ENCODE data around the gene CORIN.

The CORIN gene

GRCh38 chr4:47643845-47644244 lies 194.0 kb downstream of the CORIN start:
- DNase-seq (ENCODE audit: low read depth in 1 of 2, low spot score in 1 of 2) = no peak

GRCh38 chr4:47642985-47643760 lies 194.7 kb downstream of the CORIN start:
- no peak for DNase-seq (ENCODE audit: low read depth in 1 of 2, low spot score in 1 of 2)

DNA sequence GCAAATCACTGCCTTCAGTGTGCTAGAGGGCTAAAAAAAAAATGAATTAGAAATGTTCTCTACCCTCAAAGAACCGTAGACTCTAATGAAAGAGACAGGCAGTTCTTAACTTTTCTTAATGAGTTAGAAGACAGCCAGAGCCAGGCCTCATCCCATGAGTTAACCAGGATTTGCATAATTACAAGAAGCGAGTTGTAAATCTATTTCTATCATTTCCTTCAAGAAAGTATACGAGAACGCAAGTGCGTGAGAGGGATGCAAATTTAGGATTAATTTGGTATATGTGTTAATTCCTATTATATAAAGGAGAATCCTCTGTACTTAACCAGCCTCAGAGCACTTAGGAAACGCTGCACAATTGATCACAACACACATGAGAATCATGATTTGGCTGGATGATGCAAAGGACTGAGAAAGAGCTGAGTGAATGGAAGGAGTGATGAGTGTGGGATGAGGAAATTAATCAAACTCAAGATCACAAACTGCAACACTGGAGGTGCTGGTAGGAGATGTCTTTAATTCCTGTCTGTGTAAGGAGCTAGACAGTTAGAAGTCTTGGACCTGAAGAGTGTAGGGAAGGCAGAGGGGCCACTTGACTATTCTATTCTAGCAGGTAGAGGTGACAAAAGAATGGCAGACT lies 195.6 kb downstream of the CORIN start:
- no peak for DNase-seq (ENCODE audit: low read depth in 1 of 2, low spot score in 1 of 2)

DNA sequence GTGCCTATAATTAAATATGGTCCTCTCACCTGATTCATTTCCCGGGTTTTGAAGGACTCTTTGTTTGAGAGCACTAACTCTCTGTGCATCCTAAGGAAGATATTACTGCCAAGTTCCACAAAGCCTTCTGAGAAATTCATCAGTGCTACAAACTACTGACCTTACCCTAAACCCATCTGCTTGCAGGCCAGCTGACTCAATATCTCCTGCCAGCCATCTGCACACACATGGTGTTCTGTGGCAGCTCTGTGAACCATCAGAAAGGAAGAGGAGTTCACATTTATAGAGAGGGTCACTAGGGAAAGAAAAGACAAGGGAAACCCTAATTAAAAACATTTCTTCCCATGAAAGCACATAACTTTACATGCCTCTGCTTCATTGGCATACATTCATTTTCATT lies 196.1 kb downstream of the CORIN start:
- no peak for DNase-seq (ENCODE audit: low read depth in 1 of 2, low spot score in 1 of 2)

GRCh38 chr4:47640911-47641310 lies 197.0 kb downstream of the CORIN start:
- no peak for DNase-seq (ENCODE audit: low read depth in 1 of 2, low spot score in 1 of 2)

GRCh38 chr4:47639531-47639930 lies 198.3 kb downstream of the CORIN start:
- no peak for DNase-seq (ENCODE audit: low read depth in 1 of 2, low spot score in 1 of 2)

- DNase-seq (ENCODE audit: low read depth in 1 of 2, low spot score in 1 of 2) = no peak
Observed at GRCh38 chr4:47631161-47631560, 206.7 kb downstream of the CORIN start.

DNA sequence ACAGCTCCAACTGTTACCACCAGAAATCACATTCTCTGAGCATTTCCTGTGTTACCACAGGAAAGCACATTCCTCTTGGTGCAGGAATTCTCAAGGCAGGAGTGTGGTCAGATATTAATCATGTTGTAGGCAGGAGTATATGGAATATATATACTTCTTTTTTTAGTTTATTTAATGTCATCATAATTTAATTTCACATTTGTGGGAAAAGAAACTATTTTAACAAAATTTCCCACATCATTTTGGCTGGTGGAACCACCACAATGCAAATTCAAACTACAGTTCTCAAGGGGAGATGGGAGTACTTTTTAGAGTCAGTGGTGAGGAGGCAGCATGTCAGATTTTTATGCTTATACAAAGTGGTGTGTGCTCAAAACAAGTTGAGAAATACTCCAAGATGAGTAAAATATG lies 213.8 kb downstream of the CORIN start:
- DNase-seq (ENCODE audit: low read depth in 1 of 2, low spot score in 1 of 2) = no peak

DNA sequence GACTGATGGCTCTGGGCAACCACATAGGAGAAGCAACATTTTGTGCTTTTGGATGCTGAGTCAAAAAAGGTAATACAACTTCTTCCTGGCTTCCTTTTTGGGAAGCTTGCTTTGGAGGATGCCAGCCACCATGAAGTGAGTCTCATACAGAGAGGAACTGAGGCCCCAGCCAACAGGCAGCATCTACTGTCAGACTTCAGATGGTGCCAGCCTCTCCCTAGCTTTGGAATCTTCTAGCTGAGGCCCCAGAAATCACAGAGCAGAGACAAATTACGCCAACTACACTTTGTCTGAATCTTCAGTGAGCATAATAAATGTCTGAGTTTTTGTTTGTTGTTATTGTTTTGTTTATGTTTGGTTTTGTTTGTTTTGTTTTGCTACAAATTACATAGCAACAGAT lies 216.7 kb downstream of the CORIN start:
- DNase-seq (ENCODE audit: low read depth in 1 of 2, low spot score in 1 of 2) = no peak

- DNase-seq (ENCODE audit: low read depth in 1 of 2, low spot score in 1 of 2) = no peak
Observed at GRCh38 chr4:47619691-47620090, 218.2 kb downstream of the CORIN start.

DNA sequence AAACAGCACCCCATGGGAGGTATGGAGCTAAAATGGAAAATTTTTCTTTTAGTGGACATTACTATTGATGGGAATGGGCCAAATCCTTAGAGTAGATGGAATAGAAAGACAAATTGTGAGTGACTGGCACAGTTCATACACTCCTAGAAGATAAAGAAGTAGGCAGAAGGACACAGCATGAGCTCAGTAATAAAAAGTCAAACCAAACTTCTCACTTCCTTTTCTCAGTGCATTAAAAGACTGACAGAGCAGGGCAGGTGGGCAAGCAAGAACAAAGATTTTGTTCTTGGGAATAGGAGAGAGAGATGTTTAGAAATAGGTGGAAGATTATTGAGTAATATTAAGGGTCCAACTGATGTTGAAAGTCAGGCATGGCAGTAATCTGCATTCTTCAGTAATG lies 220.3 kb downstream of the CORIN start:
- no peak for DNase-seq (ENCODE audit: low read depth in 1 of 2, low spot score in 1 of 2)

DNA sequence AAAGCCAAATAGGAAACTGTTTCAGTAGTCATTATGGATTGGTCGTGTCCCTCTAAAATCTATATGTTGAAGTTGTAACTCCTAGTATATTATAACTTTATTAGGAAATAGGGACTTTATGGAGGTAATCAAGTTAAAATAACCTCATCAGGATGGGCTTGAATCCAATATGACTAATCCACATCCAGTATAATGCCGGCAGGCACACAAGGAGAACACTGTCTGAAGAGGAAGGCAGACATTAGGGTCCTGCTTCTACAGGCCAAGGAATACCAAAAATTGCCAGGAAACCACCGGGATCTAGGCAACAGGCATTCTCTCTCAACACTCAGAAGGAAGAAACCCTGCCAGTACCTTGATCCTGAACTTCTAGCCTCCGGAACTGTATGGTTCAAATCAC lies 222.5 kb downstream of the CORIN start:
- DNase-seq (ENCODE audit: low read depth in 1 of 2, low spot score in 1 of 2) = no peak

- no peak for DNase-seq (ENCODE audit: low read depth in 1 of 2, low spot score in 1 of 2)
Observed at GRCh38 chr4:47612116-47613023, 225.5 kb downstream of the CORIN start.

DNA sequence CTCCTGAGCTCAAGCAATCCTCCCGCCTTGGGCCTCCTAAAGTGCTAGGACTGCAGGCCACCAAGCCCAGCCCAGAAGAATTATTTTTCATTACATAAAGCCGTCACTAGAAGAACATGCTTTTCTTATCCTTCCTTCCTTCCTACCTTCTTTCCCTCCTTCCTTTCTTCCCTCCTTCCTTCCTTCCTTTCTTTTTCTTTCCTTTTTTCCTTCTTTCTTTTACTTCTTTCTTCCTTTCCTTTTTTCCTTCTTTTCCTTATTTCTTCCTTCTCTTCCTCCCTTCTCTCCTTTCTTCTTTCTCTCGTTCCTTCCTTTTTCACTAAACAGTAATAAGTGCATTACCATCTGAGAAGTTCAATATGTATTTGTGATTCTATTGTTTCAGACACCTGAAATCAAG lies 231.4 kb downstream of the CORIN start:
- no peak for DNase-seq (ENCODE audit: low read depth in 1 of 2, low spot score in 1 of 2)

GRCh38 chr4:47598896-47599295 lies 239.0 kb downstream of the CORIN start:
- DNase-seq (ENCODE audit: low read depth in 1 of 2, low spot score in 1 of 2) = no peak

- no peak for DNase-seq (ENCODE audit: low read depth in 1 of 2, low spot score in 1 of 2)
Observed at GRCh38 chr4:47598320-47598719, 239.5 kb downstream of the CORIN start.

GRCh38 chr4:47597696-47598095 lies 240.2 kb downstream of the CORIN start:
- no peak for DNase-seq (ENCODE audit: low read depth in 1 of 2, low spot score in 1 of 2)

DNA sequence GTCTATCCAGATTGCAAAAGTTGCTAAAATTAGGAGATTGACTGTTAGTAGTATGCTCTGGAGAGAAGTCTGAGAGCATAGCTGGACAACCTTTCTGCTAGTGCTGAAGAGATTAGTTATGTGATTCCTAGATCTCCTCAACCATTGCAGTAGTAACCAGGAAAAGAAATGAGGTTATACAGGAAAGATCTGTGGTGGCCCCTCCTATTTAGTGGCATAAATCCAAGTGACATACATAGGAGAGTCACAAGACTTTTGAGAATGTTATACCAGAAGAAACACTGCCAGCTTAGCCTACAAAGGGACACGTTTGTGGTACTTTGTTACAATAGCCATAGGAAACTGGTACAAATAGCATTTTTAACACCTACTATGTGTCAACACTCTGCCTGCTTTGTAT lies 247.5 kb downstream of the CORIN start:
- no peak for DNase-seq (ENCODE audit: low read depth in 1 of 2, low spot score in 1 of 2)

DNA sequence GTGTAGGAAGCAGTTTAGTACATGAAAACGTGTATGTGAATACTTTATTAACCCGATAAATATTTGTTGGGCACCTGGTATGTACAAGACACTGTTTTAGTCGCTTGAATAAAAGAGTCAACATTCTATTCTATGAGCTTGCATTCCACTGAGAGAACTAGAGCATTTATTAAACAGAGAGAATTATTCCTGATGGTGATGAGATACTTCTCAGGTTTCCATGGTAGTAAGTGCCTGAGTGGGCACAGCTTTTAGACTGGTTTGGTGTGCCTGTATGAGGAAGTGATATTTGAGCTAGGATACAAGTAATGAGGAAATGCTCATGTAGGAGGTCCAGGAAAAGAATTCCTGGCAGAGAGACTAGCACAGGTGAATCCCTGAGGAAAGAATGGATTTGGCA lies 258.6 kb downstream of the CORIN start:
- DNase-seq (ENCODE audit: low read depth in 1 of 2, low spot score in 1 of 2) = no peak

DNA sequence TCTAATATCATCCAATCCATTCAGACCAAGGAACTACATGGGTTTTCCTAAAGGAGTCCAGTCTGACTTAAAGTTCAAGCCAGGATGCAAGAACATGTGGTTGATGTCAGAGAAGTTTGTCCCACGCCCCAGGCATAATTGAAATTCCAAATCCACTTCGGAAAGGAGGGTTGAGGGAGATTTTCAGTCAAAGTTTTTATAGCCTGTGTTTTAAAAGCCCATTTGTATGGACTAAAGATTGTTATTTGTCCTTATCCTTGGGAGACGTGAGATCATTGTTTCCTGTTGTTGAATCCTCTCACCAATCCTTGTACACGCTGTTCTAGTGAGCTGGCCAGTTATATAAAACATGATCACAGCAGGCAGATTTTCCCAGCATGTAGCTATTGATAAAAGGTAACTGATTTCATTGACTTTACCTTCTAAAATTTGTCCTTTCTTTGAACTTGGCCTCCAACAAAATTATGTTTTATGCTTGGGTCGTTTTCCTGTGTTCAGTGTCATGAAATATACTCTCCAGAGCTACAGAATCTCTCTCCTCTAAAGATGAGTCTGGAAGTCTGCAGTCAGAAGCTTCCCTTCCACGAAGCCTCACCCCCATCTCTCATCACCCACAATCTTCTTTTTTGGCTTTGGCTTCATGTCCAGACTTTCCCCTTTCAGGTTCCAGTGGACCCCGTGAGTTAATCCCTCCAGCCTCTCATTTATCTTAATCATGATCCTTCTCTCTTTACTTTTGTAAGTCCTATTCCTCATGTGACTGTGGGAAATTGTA lies 259.9 kb downstream of the CORIN start:
- no peak for DNase-seq (ENCODE audit: low read depth in 1 of 2, low spot score in 1 of 2)

DNA sequence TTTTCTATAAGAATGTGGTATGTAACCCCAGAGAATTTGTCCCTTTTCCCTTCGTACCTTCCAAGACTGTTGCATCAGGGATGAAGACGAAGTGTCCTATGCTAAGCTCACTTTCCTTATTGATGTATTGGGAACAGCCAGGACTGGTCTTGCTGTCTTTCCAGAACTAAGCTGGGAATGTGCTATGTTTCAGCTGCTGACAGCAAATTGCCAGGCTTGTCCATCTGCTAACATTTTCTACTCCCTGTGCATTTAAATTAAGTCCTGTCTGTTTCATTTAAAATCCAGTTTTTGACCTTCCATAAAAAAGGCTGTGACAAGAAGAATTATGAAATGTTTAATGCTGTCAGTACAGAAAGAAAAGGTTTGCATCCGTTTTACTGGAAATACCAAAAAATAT lies 264.9 kb downstream of the CORIN start:
- DNase-seq (ENCODE audit: low read depth in 1 of 2, low spot score in 1 of 2) = no peak

Data from stimulated activated CD4-positive, alpha-beta T cell treated with anti-CD3 and anti-CD28 coated beads, Interleukin-15, amount 100 ng/mL, for 1 hour (primary cell).